HEK293 (cell line): ENCODE measurements around the gene CCT8.

Experiments
- AEBP2 ChIP-seq: fragments of 450-650 bp; formaldehyde crosslinking; IDR thresholded peaks from 2 replicates; pipeline ENCODE4 v1.5.1; 2016; ENCODE audit warnings: missing biosample characterization, missing genetic modification characterization, borderline replicate concordance
- BCL11B ChIP-seq: fragments of 450-650 bp; formaldehyde crosslinking; IDR thresholded peaks from 2 replicates; pipeline ENCODE4 v1.5.1; 2016; ENCODE audit warnings: low read depth, missing biosample characterization, missing genetic modification characterization
- GLIS2 ChIP-seq: fragments of 450-650 bp; formaldehyde crosslinking; IDR thresholded peaks from 2 replicates; pipeline ENCODE4 v1.5.1; 2016; ENCODE audit warnings: missing biosample characterization, missing genetic modification characterization
- HOXD13 ChIP-seq: sonication (generic); formaldehyde crosslinking; IDR thresholded peaks from 2 replicates; pipeline ENCODE4 v1.8.0; 2022; ENCODE audit warnings: missing genetic modification reagents, borderline replicate concordance
- KLF10 ChIP-seq: fragments of 450-650 bp; IDR thresholded peaks from 2 replicates; pipeline ENCODE4 v1.5.1; 2018; ENCODE audit warnings: missing biosample characterization, mild to moderate bottlenecking, missing genetic modification characterization
- OSR2 ChIP-seq: fragments of 450-650 bp; formaldehyde crosslinking; IDR thresholded peaks from 2 replicates; pipeline ENCODE4 v1.5.1; 2016; ENCODE audit warnings: missing biosample characterization, missing genetic modification characterization
- PBX3 ChIP-seq: sonication (generic); formaldehyde crosslinking; IDR thresholded peaks from 2 replicates; pipeline ENCODE4 v1.8.1; 2022; ENCODE audit warnings: mild to moderate bottlenecking, moderate library complexity, missing genetic modification reagents
- PRDM6 ChIP-seq: fragments of 450-650 bp; formaldehyde crosslinking; IDR thresholded peaks from 2 replicates; pipeline ENCODE4 v1.5.1; 2017; ENCODE audit warnings: missing biosample characterization, missing genetic modification characterization
- ZIC2 ChIP-seq: fragments of 450-650 bp; formaldehyde crosslinking; IDR thresholded peaks from 2 replicates; pipeline ENCODE4 v1.5.1; 2016; ENCODE audit warnings: missing biosample characterization, missing genetic modification characterization
- ZNF10 ChIP-seq: fragments of 450-650 bp; formaldehyde crosslinking; IDR thresholded peaks from 2 replicates; pipeline ENCODE4 v1.5.1; 2017; ENCODE audit warnings: missing biosample characterization, missing genetic modification characterization
- ZNF114 ChIP-seq: fragments of 450-650 bp; formaldehyde crosslinking; IDR thresholded peaks from 2 replicates; pipeline ENCODE4 v1.5.0; 2017; ENCODE audit warnings: missing biosample characterization, missing genetic modification characterization
- ZNF146 ChIP-seq: fragments of 450-650 bp; formaldehyde crosslinking; IDR thresholded peaks from 2 replicates; pipeline ENCODE4 v1.5.1; 2016; ENCODE audit warnings: missing biosample characterization, missing genetic modification characterization
- ZNF174 ChIP-seq: fragments of 450-650 bp; formaldehyde crosslinking; IDR thresholded peaks from 2 replicates; pipeline ENCODE4 v1.5.0; 2017; ENCODE audit warnings: missing biosample characterization, mild to moderate bottlenecking, missing genetic modification characterization
- ZNF19 ChIP-seq: fragments of 450-650 bp; formaldehyde crosslinking; IDR thresholded peaks from 2 replicates; pipeline ENCODE4; 2016; ENCODE audit warnings: missing biosample characterization, missing genetic modification characterization, low read depth
- ZNF214 ChIP-seq: fragments of 450-650 bp; formaldehyde crosslinking; IDR thresholded peaks from 2 replicates; pipeline ENCODE4 v1.5.1; 2017; ENCODE audit warnings: missing biosample characterization, mild to moderate bottlenecking, missing genetic modification characterization, borderline replicate concordance
- ZNF404 ChIP-seq: fragments of 450-650 bp; formaldehyde crosslinking; IDR thresholded peaks from 2 replicates; pipeline ENCODE4 v1.5.1; 2017; ENCODE audit warnings: missing biosample characterization, missing genetic modification characterization
- ZNF501 ChIP-seq: fragments of 450-650 bp; formaldehyde crosslinking; IDR thresholded peaks from 2 replicates; pipeline ENCODE4 v1.5.1; 2016; ENCODE audit warnings: missing biosample characterization, missing genetic modification characterization
- ZNF549 ChIP-seq: fragments of 450-650 bp; IDR thresholded peaks from 2 replicates; pipeline ENCODE4 v1.5.1; 2018; ENCODE audit warnings: missing biosample characterization, missing genetic modification characterization, mild to moderate bottlenecking, inconsistent platforms, moderate library complexity
- ZNF654 ChIP-seq: fragments of 450-650 bp; formaldehyde crosslinking; IDR thresholded peaks from 2 replicates; pipeline ENCODE4 v1.5.1; 2016; ENCODE audit warnings: low read depth, missing biosample characterization, missing genetic modification characterization
- ZNF664 ChIP-seq: fragments of 450-650 bp; formaldehyde crosslinking; IDR thresholded peaks from 2 replicates; pipeline ENCODE4 v1.5.1; 2016; ENCODE audit warnings: missing biosample characterization, missing genetic modification characterization
- ZNF768 ChIP-seq: fragments of 450-650 bp; formaldehyde crosslinking; IDR thresholded peaks from 2 replicates; pipeline ENCODE4 v1.5.1; 2018; ENCODE audit warnings: missing biosample characterization, mild to moderate bottlenecking, missing genetic modification characterization
- ZNF776 ChIP-seq: fragments of 450-650 bp; formaldehyde crosslinking; IDR thresholded peaks from 2 replicates; pipeline ENCODE4 v1.5.0; 2017; ENCODE audit warnings: missing biosample characterization, missing genetic modification characterization, borderline replicate concordance
- ZNF785 ChIP-seq: fragments of 450-650 bp; formaldehyde crosslinking; IDR thresholded peaks from 2 replicates; pipeline ENCODE4 v1.5.1; 2016; ENCODE audit warnings: missing biosample characterization, missing genetic modification characterization
- TF ChIP-seq, protein P1 (sequence below): fragments of 450-650 bp; formaldehyde crosslinking; conservative IDR thresholded peaks from 2 replicates; pipeline ENCODE4 v1.5.1; 2016; ENCODE audit warnings: low read depth, missing biosample characterization, missing genetic modification characterization
- TF ChIP-seq, protein P2 (sequence below): fragments of 450-650 bp; formaldehyde crosslinking; IDR thresholded peaks from 2 replicates; pipeline ENCODE4 v1.5.1; 2016; ENCODE audit warnings: missing biosample characterization, missing genetic modification characterization
- TF ChIP-seq, protein P3 (sequence below): fragments of 450-650 bp; formaldehyde crosslinking; IDR thresholded peaks from 2 replicates; pipeline ENCODE4 v1.5.1; 2016; ENCODE audit warnings: missing biosample characterization, missing genetic modification characterization

CCT8 gene

DNA sequence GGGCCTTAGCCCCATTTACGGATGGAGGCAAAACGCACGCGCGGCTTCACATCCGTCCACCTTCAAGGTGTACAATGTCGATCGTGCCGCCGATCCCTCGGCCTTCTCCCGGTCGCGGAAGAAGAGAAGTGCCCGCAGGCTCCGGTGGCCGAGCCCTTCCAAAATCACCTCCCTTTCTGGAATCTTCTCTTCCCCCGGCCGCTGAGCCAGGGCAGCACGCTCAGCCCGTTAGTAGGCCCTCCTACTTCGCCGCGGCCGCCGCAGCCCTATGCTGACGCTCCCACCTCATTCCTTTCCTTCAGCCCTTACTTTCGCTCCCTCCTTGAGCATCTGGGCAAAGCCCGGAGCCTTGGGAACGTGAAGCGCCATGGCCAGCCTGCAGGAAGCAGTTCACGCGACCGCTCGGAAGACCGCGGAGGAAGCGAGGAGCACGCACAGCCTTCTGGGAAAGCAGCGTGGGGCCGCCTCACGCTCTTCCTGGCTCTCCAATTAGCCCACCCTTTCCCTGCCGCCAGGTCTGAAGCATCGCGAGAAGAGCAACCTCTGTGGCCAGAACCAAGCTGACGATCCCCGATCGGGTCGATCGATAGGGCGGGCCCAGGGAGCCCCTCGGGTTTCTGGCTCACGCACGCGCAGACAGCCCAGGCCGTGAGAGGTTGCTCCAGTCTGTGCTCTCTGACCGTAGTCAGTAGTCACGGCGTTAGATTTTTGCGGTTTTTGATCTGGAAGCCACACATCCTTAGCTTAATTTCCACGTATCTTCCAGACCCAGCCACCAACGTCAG lies at the start of gene CCT8 (continued):
- TF ChIP-seq AEBP2 (no peak), ZNF776 (no peak), ZIC2 (peak; percentile 63), GLIS2 (tag by site-specific recombination) (no peak), ZNF174 (tag by site-specific recombination) (no peak), ZNF404 (no peak), ZNF114 (no peak), ZNF10 (tag by site-specific recombination) (peak; percentile 62; the same call in 1 of the 2 replicates), HOXD13 (CRISPR knock-in tag) (no peak), ZNF146 (tag by site-specific recombination) (peak; percentile 29; the same call in 1 of the 2 replicates), ZNF19 (tag by site-specific recombination) (no peak), ZNF501 (tag by site-specific recombination) (no peak), ZNF654 (no peak), BCL11B (tag by site-specific recombination) (no peak), KLF10 (tag by site-specific recombination) (no peak), PBX3 (CRISPR knock-in tag) (no peak; the same call in 1 of the 2 replicates), PRDM6 (tag by site-specific recombination) (no peak), ZNF664 (tag by site-specific recombination) (no peak), ZNF214 (tag by site-specific recombination) (no peak), ZNF785 (tag by site-specific recombination) (no peak), ZNF768 (no peak), ZNF549 (tag by site-specific recombination) (no peak), OSR2 (peak; percentile 21; the same call in 1 of the 2 replicates)
- TF ChIP-seq, protein P1, sequence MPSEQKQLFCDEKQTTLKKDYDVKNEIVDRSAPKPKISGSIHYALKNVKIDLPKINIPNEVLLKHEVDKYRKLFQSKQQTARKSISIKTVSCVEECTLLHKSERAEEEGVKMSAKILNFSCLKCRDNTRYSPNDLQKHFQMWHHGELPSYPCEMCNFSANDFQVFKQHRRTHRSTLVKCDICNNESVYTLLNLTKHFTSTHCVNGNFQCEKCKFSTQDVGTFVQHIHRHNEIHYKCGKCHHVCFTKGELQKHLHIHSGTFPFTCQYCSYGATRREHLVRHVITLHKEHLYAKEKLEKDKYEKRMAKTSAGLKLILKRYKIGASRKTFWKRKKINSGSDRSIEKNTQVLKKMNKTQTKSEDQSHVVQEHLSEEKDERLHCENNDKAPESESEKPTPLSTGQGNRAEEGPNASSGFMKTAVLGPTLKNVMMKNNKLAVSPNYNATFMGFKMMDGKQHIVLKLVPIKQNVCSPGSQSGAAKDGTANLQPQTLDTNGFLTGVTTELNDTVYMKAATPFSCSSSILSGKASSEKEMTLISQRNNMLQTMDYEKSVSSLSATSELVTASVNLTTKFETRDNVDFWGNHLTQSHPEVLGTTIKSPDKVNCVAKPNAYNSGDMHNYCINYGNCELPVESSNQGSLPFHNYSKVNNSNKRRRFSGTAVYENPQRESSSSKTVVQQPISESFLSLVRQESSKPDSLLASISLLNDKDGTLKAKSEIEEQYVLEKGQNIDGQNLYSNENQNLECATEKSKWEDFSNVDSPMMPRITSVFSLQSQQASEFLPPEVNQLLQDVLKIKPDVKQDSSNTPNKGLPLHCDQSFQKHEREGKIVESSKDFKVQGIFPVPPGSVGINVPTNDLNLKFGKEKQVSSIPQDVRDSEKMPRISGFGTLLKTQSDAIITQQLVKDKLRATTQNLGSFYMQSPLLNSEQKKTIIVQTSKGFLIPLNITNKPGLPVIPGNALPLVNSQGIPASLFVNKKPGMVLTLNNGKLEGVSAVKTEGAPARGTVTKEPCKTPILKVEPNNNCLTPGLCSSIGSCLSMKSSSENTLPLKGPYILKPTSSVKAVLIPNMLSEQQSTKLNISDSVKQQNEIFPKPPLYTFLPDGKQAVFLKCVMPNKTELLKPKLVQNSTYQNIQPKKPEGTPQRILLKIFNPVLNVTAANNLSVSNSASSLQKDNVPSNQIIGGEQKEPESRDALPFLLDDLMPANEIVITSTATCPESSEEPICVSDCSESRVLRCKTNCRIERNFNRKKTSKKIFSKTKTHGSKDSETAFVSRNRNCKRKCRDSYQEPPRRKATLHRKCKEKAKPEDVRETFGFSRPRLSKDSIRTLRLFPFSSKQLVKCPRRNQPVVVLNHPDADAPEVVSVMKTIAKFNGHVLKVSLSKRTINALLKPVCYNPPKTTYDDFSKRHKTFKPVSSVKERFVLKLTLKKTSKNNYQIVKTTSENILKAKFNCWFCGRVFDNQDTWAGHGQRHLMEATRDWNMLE (tag by site-specific recombination): peak; percentile 89
- TF ChIP-seq, protein P2, sequence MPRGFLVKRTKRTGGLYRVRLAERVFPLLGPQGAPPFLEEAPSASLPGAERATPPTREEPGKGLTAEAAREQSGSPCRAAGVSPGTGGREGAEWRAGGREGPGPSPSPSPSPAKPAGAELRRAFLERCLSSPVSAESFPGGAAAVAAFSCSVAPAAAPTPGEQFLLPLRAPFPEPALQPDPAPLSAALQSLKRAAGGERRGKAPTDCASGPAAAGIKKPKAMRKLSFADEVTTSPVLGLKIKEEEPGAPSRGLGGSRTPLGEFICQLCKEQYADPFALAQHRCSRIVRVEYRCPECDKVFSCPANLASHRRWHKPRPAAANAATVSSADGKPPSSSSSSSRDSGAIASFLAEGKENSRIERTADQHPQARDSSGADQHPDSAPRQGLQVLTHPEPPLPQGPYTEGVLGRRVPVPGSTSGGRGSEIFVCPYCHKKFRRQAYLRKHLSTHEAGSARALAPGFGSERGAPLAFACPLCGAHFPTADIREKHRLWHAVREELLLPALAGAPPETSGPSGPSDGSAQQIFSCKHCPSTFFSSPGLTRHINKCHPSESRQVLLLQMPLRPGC: no peak; the same call in 1 of the 2 replicates
- TF ChIP-seq, protein P3, sequence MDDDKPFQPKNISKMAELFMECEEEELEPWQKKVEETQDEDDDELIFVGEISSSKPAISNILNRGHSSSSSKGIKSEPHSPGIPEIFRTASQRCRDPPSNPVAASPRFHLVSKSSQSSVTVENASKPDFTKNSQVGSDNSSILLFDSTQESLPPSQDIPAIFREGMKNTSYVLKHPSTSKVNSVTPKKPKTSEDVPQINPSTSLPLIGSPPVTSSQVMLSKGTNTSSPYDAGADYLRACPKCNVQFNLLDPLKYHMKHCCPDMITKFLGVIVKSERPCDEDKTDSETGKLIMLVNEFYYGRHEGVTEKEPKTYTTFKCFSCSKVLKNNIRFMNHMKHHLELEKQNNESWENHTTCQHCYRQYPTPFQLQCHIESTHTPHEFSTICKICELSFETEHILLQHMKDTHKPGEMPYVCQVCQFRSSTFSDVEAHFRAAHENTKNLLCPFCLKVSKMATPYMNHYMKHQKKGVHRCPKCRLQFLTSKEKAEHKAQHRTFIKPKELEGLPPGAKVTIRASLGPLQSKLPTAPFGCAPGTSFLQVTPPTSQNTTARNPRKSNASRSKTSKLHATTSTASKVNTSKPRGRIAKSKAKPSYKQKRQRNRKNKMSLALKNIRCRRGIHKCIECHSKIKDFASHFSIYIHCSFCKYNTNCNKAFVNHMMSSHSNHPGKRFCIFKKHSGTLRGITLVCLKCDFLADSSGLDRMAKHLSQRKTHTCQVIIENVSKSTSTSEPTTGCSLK: no peak
